ENCODE results near the gene CBX3. TPM values are rescaled to one million over a fixed set of nuclear protein-coding genes. Genes with fewer than 3 reads are reported as not detected.
A peak's percentile ranks its signal among the peaks of the same experiment; 100 is the strongest.

Gene CBX3
- total RNA-seq, 4 donors from 2014 or later: 42.0 to 60.1 (median 48.8) TPM

- H3K4me1 ChIP-seq: peaks cover 35 to 50% of the 10 kb centered on the region in 2 donors
- in situ Hi-C loops (cut with MboI; ENCODE audit: low sequenced_read_pairs in 4 of 4): loop anchor here in 3 of 4 donors (10.0 to 25.0 kb wide), 4 partner anchors 95 to 998 kb away; partner anchors contain the start of gene HOXA11 (in 2 of the 3)
Measured at GRCh38 chr7:26189697-26190096, 11.8 kb upstream of the CBX3 start.

GRCh38 chr7:26190417-26190869 lies 11.1 kb upstream of the CBX3 start:
- Histone ChIP-seq H3K4me3 (no peak overlapping the region), H3K9me3 (no peaks in the 10 kb centered on the region), H3K4me1 (peaks cover 34 to 53% of the 10 kb centered on the region in 2 donors), H3K27ac (peak overlapping the region in 1 of 4 donors; percentile 16), H3K27me3 (no peaks in the 10 kb centered on the region), H3K36me3 (peaks cover 5 to 91% of the 10 kb centered on the region in 2 donors)
- DNase-seq (no peak), ATAC-seq (no peak)
- TF ChIP-seq POLR2A (IDR thresholded peaks at IDR 0.05): no peak
- TF ChIP-seq CTCF (IDR thresholded peaks at IDR 0.05 in 4 of 5, conservative IDR thresholded peaks at IDR 0.05 in 1 of 5): no peak
- intact Hi-C loops (cut with DNase I; ENCODE audit: low total_unique reads): loop anchor here (10.0 kb wide), 1 partner anchor 96 kb away; no protein-coding TSS in a partner anchor
- in situ Hi-C loops (cut with MboI; ENCODE audit: low sequenced_read_pairs in 4 of 4): loop anchor here in 3 of 4 donors (10.0 to 25.0 kb wide), 4 partner anchors 96 to 997 kb away; partner anchors contain the start of gene HOXA11 (in 2 of the 3)

More at GRCh38 chr7:26189697-26190096, 11.8 kb upstream of the CBX3 start:
- H3K36me3 ChIP-seq: peaks cover 3 to 83% of the 10 kb centered on the region in 2 donors
- TF ChIP-seq POLR2A (IDR thresholded peaks at IDR 0.05) (no peak), CTCF (IDR thresholded peaks at IDR 0.05 in 4 of 5, conservative IDR thresholded peaks at IDR 0.05 in 1 of 5) (no peak)
- no peak overlapping the region for H3K27ac ChIP-seq
- H3K27me3 ChIP-seq: no peaks in the 10 kb centered on the region
- intact Hi-C loops (cut with DNase I; ENCODE audit: low total_unique reads): loop anchor here (10.0 kb wide), 1 partner anchor 95 kb away; no protein-coding TSS in a partner anchor
- H3K9me3 ChIP-seq: no peaks in the 10 kb centered on the region
- ATAC-seq (no peak), DNase-seq (no peak)
- H3K4me3 ChIP-seq: no peak overlapping the region

GRCh38 chr7:26191233-26191973 lies 10.1 kb upstream of the CBX3 start:
- in situ Hi-C loops (cut with MboI; ENCODE audit: low sequenced_read_pairs in 4 of 4): loop anchor here in 3 of 4 donors (10.0 to 25.0 kb wide), 4 partner anchors 97 to 996 kb away; partner anchors contain the start of gene HOXA11 (in 2 of the 3)
- ATAC-seq (no peak), DNase-seq (no peak)
- no peaks in the 10 kb centered on the region for H3K9me3 ChIP-seq
- H3K27ac ChIP-seq: no peak overlapping the region
- no peaks in the 10 kb centered on the region for H3K27me3 ChIP-seq
- H3K4me3 ChIP-seq: no peak overlapping the region
- H3K4me1 ChIP-seq: peaks cover 39 to 58% of the 10 kb centered on the region in 2 donors
- intact Hi-C loops (cut with DNase I; ENCODE audit: low total_unique reads): loop anchor here (10.0 kb wide), 1 partner anchor 97 kb away; no protein-coding TSS in a partner anchor
- TF ChIP-seq CTCF (IDR thresholded peaks at IDR 0.05 in 4 of 5, conservative IDR thresholded peaks at IDR 0.05 in 1 of 5): no peak
- no peak for TF ChIP-seq POLR2A (IDR thresholded peaks at IDR 0.05)
- H3K36me3 ChIP-seq: peaks cover 5 to 100% of the 10 kb centered on the region in 2 donors

- ATAC-seq (no peak), DNase-seq (no peak)
- no peak overlapping the region for H3K4me3 ChIP-seq
- H3K27ac ChIP-seq: peak overlapping the region in 3 of 4 donors; percentile 5 to 20 (median 12)
- intact Hi-C loops (cut with DNase I; ENCODE audit: low total_unique reads) (loop anchor here (10.0 kb wide), 1 partner anchor 97 kb away; no protein-coding TSS in a partner anchor), in situ Hi-C loops (cut with MboI; ENCODE audit: low sequenced_read_pairs in 4 of 4) (loop anchor here in 3 of 4 donors (10.0 to 25.0 kb wide), 4 partner anchors 97 to 995 kb away; partner anchors contain the start of gene HOXA11 (in 2 of the 3))
- H3K9me3 ChIP-seq: no peaks in the 10 kb centered on the region
- TF ChIP-seq POLR2A (IDR thresholded peaks at IDR 0.05) (no peak), CTCF (IDR thresholded peaks at IDR 0.05 in 4 of 5, conservative IDR thresholded peaks at IDR 0.05 in 1 of 5) (no peak)
- peaks cover 40 to 62% of the 10 kb centered on the region in 2 donors for H3K4me1 ChIP-seq
- H3K36me3 ChIP-seq: peaks cover 5 to 100% of the 10 kb centered on the region in 2 donors
- no peaks in the 10 kb centered on the region for H3K27me3 ChIP-seq
Measured at GRCh38 chr7:26191974-26192479, 9.5 kb upstream of the CBX3 start.
